WTC11 (cell line): ENCODE measurements around the gene DNMT3A. TPM values are rescaled to one million over a fixed set of nuclear protein-coding genes. Genes with fewer than 3 reads are reported as not detected.
"Not testable (repeated sequence)": the region's sequence is repeated elsewhere in the genome, so short reads cannot be mapped to it uniquely, and the experiment has no call there.

ENCODE experiments used
- ATAC-seq: fragments of 200-7000 bp; cut with Tn5 transposase; 2 replicates; pipeline ENCODE4 v1.10.0; 2021; ENCODE audit warnings: mild to moderate bottlenecking, moderate library complexity
- CTCF ChIA-PET: fragments of 300-600 bp; sonication (Branson Sonifier 250); formaldehyde crosslinking; loops from one replicate; lab custom pipeline; 2021; ENCODE audit warnings: antibody characterized with exemption; lab: Charles Lee
- POLR2A ChIA-PET: fragments of 350-600 bp; sonication (Branson Sonifier 250); formaldehyde crosslinking; loops from one replicate; lab custom pipeline; 2021; ENCODE audit warnings: antibody characterized with exemption; lab: Charles Lee
- DNase-seq: peaks from one replicate; pipeline ENCODE4 v3.0.0; 2021; ENCODE audit warnings: low spot score
- H3K27ac Mint-ChIP-seq: 2 replicates; pipeline ENCODE4 v1.8.0; 2021; ENCODE audit warnings: mixed read lengths
- H3K27me3 Mint-ChIP-seq: 2 replicates; pipeline ENCODE4 v1.8.0; 2021; ENCODE audit warnings: low read depth, mild to moderate bottlenecking, moderate library complexity, mixed read lengths
- H3K36me3 Mint-ChIP-seq: 2 replicates; pipeline ENCODE4 v1.8.0; 2021; ENCODE audit warnings: mixed read lengths
- H3K4me1 Mint-ChIP-seq: 2 replicates; pipeline ENCODE4 v1.8.0; 2022; ENCODE audit warnings: mixed read lengths
- H3K4me3 Mint-ChIP-seq: 2 replicates; pipeline ENCODE4 v1.8.0; 2021; ENCODE audit warnings: mild to moderate bottlenecking, moderate library complexity, mixed read lengths
- H3K9me3 Mint-ChIP-seq: 2 replicates; pipeline ENCODE4 v1.8.0; 2021; ENCODE audit warnings: mixed read lengths
- FOXJ3 ChIP-seq: sonication (generic); formaldehyde crosslinking; IDR thresholded peaks from 2 replicates; pipeline ENCODE4 v1.9.0; 2021; ENCODE audit warnings: missing genetic modification reagents, mild to moderate bottlenecking, borderline replicate concordance
- FOXK1 ChIP-seq: sonication (generic); formaldehyde crosslinking; IDR thresholded peaks from 2 replicates; pipeline ENCODE4 v1.8.0; 2022; ENCODE audit warnings: mild to moderate bottlenecking, moderate library complexity, missing genetic modification reagents
- FOXP1 ChIP-seq: sonication (generic); formaldehyde crosslinking; IDR thresholded peaks from 2 replicates; pipeline ENCODE4 v1.8.0; 2022; ENCODE audit warnings: missing genetic modification reagents, mild to moderate bottlenecking, moderate library complexity, borderline replicate concordance
- KAT7 ChIP-seq: sonication (generic); formaldehyde crosslinking; IDR thresholded peaks from 2 replicates; pipeline ENCODE4 v1.8.1; 2023; ENCODE audit warnings: missing genetic modification reagents, mild to moderate bottlenecking, borderline replicate concordance
- MXD4 ChIP-seq: fragments of 250-450 bp; sonication (Bioruptor Pico); IDR thresholded peaks from 2 replicates; pipeline ENCODE4 v1.8.0; 2021; ENCODE audit warnings: mild to moderate bottlenecking, moderate library complexity, borderline replicate concordance
- NFATC4 ChIP-seq: fragments of 250-450 bp; sonication (Bioruptor Pico); IDR thresholded peaks from 2 replicates; pipeline ENCODE4 v1.9.0; 2021; ENCODE audit warnings: mild to moderate bottlenecking
- RELA ChIP-seq: sonication (generic); formaldehyde crosslinking; IDR thresholded peaks from 2 replicates; pipeline ENCODE4 v1.8.1; 2022; ENCODE audit warnings: missing genetic modification reagents, mild to moderate bottlenecking, borderline replicate concordance
- SMAD4 ChIP-seq: sonication (generic); formaldehyde crosslinking; IDR thresholded peaks from 2 replicates; pipeline ENCODE4 v1.8.0; 2022; ENCODE audit warnings: mild to moderate bottlenecking, missing genetic modification reagents
- TP53 ChIP-seq: sonication (generic); formaldehyde crosslinking; IDR thresholded peaks from 2 replicates; pipeline ENCODE4 v1.8.1; 2023; ENCODE audit warnings: mild to moderate bottlenecking, missing genetic modification reagents
- ZBTB21 ChIP-seq: sonication (generic); formaldehyde crosslinking; IDR thresholded peaks from 2 replicates; pipeline ENCODE4 v1.8.1; 2023; ENCODE audit warnings: mild to moderate bottlenecking, missing genetic modification reagents, borderline replicate concordance
- ZNF671 ChIP-seq: fragments of 250-450 bp; sonication (Bioruptor Pico); IDR thresholded peaks from 2 replicates; pipeline ENCODE4 v1.8.0; 2021; ENCODE audit warnings: mild to moderate bottlenecking
- total RNA-seq: library from RNA; stranded (reverse); gene quantifications from 3 replicates; pipeline ENCODE4 v1.2.3, GENCODE V29; 2021
- TF ChIP-seq, protein P1 (sequence below): sonication (generic); formaldehyde crosslinking; IDR thresholded peaks from 2 replicates; pipeline ENCODE4 v1.8.1; 2023; ENCODE audit warnings: mild to moderate bottlenecking, missing genetic modification reagents
- TF ChIP-seq, protein P2 (sequence below): sonication (generic); formaldehyde crosslinking; IDR thresholded peaks from 2 replicates; pipeline ENCODE4 v1.8.0; 2022; ENCODE audit warnings: missing genetic modification reagents
- TF ChIP-seq, protein P3 (sequence below): sonication (generic); formaldehyde crosslinking; IDR thresholded peaks from 2 replicates; pipeline ENCODE4 v1.8.1; 2022; ENCODE audit warnings: mild to moderate bottlenecking, missing genetic modification reagents, moderate library complexity, borderline replicate concordance
- TF ChIP-seq, protein P4 (sequence below): sonication (generic); formaldehyde crosslinking; IDR thresholded peaks from 2 replicates; pipeline ENCODE4 v1.8.1; 2023; ENCODE audit warnings: mild to moderate bottlenecking, missing genetic modification reagents
- TF ChIP-seq, protein P5 (sequence below): sonication (generic); formaldehyde crosslinking; IDR thresholded peaks from 2 replicates; pipeline ENCODE4 v1.8.0; 2023; ENCODE audit warnings: missing genetic modification reagents
- TF ChIP-seq, protein P6 (sequence below): sonication (generic); formaldehyde crosslinking; conservative IDR thresholded peaks from 2 replicates; pipeline ENCODE4 v1.8.1; 2023; ENCODE audit warnings: mild to moderate bottlenecking, low read depth, missing genetic modification reagents, moderate library complexity
- TF ChIP-seq, protein P7 (sequence below): fragments of 250-450 bp; sonication (Bioruptor Pico); IDR thresholded peaks from 2 replicates; pipeline ENCODE4 v1.9.0; 2021; ENCODE audit warnings: mild to moderate bottlenecking

Gene DNMT3A
- total RNA-seq, 1 experiment from 2014 or later, result 154 TPM

DNA sequence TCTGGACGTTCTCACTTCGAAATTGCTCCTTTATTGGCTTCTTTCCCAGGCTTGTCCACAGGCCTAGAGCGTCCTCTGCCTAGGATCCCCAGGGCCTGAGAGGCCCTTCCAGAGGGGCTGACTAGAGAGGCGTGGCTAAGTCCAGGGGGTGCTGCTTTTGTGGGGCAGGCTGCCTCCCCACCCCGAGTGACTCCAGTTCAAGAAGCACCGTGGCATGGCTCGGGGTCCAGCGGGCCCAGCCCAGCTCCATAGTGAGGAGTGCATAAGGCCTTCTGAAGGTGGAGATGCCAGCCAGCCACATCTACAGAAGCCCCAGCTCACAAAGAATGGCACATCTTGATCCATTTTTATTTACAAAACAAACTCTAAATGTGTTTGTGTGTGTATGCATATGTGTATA is 128.5 kb downstream of the DNMT3A start (continued):
- TF ChIP-seq, protein P1, sequence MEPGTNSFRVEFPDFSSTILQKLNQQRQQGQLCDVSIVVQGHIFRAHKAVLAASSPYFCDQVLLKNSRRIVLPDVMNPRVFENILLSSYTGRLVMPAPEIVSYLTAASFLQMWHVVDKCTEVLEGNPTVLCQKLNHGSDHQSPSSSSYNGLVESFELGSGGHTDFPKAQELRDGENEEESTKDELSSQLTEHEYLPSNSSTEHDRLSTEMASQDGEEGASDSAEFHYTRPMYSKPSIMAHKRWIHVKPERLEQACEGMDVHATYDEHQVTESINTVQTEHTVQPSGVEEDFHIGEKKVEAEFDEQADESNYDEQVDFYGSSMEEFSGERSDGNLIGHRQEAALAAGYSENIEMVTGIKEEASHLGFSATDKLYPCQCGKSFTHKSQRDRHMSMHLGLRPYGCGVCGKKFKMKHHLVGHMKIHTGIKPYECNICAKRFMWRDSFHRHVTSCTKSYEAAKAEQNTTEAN (CRISPR knock-in tag), result no peak
- no peak for TF ChIP-seq KAT7 (CRISPR knock-in tag)
- no peak for TF ChIP-seq FOXJ3 (CRISPR knock-in tag)
- TF ChIP-seq, protein P2, sequence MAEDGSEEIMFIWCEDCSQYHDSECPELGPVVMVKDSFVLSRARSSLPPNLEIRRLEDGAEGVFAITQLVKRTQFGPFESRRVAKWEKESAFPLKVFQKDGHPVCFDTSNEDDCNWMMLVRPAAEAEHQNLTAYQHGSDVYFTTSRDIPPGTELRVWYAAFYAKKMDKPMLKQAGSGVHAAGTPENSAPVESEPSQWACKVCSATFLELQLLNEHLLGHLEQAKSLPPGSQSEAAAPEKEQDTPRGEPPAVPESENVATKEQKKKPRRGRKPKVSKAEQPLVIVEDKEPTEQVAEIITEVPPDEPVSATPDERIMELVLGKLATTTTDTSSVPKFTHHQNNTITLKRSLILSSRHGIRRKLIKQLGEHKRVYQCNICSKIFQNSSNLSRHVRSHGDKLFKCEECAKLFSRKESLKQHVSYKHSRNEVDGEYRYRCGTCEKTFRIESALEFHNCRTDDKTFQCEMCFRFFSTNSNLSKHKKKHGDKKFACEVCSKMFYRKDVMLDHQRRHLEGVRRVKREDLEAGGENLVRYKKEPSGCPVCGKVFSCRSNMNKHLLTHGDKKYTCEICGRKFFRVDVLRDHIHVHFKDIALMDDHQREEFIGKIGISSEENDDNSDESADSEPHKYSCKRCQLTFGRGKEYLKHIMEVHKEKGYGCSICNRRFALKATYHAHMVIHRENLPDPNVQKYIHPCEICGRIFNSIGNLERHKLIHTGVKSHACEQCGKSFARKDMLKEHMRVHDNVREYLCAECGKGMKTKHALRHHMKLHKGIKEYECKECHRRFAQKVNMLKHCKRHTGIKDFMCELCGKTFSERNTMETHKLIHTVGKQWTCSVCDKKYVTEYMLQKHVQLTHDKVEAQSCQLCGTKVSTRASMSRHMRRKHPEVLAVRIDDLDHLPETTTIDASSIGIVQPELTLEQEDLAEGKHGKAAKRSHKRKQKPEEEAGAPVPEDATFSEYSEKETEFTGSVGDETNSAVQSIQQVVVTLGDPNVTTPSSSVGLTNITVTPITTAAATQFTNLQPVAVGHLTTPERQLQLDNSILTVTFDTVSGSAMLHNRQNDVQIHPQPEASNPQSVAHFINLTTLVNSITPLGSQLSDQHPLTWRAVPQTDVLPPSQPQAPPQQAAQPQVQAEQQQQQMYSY (CRISPR knock-in tag), result no peak
- TF ChIP-seq FOXK1 (CRISPR knock-in tag), result no peak
- TF ChIP-seq NFATC4 (CRISPR knock-in tag), result no peak
- no peak for TF ChIP-seq FOXP1 (CRISPR knock-in tag)

DNA sequence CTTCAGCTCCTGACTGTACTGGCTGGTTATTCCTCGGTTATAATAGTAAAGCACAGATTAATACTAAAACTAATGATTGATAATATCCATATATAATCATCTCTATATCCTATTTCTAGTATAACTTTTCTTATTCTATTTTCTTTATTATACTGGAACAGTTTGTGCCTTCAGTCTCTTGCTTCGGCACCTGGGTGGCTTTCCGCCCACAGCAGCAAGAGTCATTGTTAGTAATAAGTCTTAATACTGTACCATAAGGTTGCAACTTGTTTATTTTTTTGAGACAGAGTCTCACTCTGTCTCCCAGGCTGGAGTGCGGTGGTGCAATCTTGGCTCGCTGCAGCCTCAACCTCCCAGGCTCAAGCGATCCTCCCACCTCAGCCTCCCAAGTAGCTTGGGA is 130.8 kb downstream of the DNMT3A start:
- POLR2A ChIA-PET, H3K4me3 Mint-ChIP-seq: not testable (repeated sequence)
- CTCF ChIA-PET, result interaction anchor here (0.7 kb wide), 1 partner anchor 239 kb away, joined by 4 read pairs; no protein-coding TSS in a partner anchor

DNA sequence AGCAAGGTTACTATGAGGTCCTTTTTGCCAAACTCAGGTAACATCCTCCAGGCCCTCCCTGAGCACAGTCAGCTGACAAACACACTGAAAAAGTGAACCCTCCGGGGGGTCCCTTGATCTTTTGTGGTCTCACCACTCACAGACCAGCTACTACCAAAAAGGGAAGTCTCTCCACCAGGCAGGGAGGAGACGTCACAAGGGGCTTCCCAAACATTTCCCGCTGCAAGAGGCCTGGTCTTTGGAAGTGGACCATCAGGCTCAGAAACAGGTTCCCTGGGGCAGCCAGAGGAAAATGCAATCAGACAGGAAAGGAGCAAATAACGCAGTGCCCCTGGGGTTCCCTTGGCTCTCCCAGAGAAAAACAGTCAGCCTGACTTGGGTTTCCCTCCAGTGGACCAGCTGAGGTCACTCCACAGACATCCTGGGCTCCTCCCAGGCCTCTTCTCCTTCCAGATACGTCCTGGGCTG is 134.6 kb downstream of the DNMT3A start:
- H3K9me3 Mint-ChIP-seq, result no peaks in the 10 kb centered on the region
- no peaks in the 10 kb centered on the region for H3K36me3 Mint-ChIP-seq
- ChIA-PET CTCF (interaction anchor here (0.8 to 2.0 kb wide), 2 partner anchors 10 to 22 kb away, joined by 4 to 9 read pairs; no protein-coding TSS in a partner anchor), POLR2A (no interaction called here)
- no peak for DNase-seq
- no peak overlapping the region for H3K4me3 Mint-ChIP-seq
- H3K4me1 Mint-ChIP-seq, result peaks cover 7% of the 10 kb centered on the region
- ATAC-seq, result peak; percentile 34
- H3K27me3 Mint-ChIP-seq, result no peaks in the 10 kb centered on the region
- peak overlapping the region; percentile 48; the same call in 1 of the 2 replicates for H3K27ac Mint-ChIP-seq
- TF ChIP-seq, protein P3, sequence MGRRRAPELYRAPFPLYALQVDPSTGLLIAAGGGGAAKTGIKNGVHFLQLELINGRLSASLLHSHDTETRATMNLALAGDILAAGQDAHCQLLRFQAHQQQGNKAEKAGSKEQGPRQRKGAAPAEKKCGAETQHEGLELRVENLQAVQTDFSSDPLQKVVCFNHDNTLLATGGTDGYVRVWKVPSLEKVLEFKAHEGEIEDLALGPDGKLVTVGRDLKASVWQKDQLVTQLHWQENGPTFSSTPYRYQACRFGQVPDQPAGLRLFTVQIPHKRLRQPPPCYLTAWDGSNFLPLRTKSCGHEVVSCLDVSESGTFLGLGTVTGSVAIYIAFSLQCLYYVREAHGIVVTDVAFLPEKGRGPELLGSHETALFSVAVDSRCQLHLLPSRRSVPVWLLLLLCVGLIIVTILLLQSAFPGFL (CRISPR knock-in tag), result no peak
- TF ChIP-seq, protein P4, sequence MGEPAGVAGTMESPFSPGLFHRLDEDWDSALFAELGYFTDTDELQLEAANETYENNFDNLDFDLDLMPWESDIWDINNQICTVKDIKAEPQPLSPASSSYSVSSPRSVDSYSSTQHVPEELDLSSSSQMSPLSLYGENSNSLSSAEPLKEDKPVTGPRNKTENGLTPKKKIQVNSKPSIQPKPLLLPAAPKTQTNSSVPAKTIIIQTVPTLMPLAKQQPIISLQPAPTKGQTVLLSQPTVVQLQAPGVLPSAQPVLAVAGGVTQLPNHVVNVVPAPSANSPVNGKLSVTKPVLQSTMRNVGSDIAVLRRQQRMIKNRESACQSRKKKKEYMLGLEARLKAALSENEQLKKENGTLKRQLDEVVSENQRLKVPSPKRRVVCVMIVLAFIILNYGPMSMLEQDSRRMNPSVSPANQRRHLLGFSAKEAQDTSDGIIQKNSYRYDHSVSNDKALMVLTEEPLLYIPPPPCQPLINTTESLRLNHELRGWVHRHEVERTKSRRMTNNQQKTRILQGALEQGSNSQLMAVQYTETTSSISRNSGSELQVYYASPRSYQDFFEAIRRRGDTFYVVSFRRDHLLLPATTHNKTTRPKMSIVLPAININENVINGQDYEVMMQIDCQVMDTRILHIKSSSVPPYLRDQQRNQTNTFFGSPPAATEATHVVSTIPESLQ (CRISPR knock-in tag), result no peak
- TF ChIP-seq ZNF671 (CRISPR knock-in tag), result no peak
- TF ChIP-seq, protein P5, sequence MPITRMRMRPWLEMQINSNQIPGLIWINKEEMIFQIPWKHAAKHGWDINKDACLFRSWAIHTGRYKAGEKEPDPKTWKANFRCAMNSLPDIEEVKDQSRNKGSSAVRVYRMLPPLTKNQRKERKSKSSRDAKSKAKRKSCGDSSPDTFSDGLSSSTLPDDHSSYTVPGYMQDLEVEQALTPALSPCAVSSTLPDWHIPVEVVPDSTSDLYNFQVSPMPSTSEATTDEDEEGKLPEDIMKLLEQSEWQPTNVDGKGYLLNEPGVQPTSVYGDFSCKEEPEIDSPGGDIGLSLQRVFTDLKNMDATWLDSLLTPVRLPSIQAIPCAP, result no peak
- no peak for TF ChIP-seq MXD4 (CRISPR knock-in tag)
- TF ChIP-seq TP53 (CRISPR knock-in tag), result no peak
- no peak for TF ChIP-seq RELA (CRISPR knock-in tag)
- no peak for TF ChIP-seq SMAD4 (CRISPR knock-in tag)
- TF ChIP-seq, protein P6, sequence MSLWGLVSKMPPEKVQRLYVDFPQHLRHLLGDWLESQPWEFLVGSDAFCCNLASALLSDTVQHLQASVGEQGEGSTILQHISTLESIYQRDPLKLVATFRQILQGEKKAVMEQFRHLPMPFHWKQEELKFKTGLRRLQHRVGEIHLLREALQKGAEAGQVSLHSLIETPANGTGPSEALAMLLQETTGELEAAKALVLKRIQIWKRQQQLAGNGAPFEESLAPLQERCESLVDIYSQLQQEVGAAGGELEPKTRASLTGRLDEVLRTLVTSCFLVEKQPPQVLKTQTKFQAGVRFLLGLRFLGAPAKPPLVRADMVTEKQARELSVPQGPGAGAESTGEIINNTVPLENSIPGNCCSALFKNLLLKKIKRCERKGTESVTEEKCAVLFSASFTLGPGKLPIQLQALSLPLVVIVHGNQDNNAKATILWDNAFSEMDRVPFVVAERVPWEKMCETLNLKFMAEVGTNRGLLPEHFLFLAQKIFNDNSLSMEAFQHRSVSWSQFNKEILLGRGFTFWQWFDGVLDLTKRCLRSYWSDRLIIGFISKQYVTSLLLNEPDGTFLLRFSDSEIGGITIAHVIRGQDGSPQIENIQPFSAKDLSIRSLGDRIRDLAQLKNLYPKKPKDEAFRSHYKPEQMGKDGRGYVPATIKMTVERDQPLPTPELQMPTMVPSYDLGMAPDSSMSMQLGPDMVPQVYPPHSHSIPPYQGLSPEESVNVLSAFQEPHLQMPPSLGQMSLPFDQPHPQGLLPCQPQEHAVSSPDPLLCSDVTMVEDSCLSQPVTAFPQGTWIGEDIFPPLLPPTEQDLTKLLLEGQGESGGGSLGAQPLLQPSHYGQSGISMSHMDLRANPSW (CRISPR knock-in tag), result no peak
- no peak for TF ChIP-seq ZBTB21
- TF ChIP-seq, protein P7, sequence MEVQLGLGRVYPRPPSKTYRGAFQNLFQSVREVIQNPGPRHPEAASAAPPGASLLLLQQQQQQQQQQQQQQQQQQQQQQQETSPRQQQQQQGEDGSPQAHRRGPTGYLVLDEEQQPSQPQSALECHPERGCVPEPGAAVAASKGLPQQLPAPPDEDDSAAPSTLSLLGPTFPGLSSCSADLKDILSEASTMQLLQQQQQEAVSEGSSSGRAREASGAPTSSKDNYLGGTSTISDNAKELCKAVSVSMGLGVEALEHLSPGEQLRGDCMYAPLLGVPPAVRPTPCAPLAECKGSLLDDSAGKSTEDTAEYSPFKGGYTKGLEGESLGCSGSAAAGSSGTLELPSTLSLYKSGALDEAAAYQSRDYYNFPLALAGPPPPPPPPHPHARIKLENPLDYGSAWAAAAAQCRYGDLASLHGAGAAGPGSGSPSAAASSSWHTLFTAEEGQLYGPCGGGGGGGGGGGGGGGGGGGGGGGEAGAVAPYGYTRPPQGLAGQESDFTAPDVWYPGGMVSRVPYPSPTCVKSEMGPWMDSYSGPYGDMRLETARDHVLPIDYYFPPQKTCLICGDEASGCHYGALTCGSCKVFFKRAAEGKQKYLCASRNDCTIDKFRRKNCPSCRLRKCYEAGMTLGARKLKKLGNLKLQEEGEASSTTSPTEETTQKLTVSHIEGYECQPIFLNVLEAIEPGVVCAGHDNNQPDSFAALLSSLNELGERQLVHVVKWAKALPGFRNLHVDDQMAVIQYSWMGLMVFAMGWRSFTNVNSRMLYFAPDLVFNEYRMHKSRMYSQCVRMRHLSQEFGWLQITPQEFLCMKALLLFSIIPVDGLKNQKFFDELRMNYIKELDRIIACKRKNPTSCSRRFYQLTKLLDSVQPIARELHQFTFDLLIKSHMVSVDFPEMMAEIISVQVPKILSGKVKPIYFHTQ (CRISPR knock-in tag), result no peak

More for the DNA sequence above, 130.8 kb downstream of the DNMT3A start:
- not testable (repeated sequence) for H3K27me3 Mint-ChIP-seq, H3K27ac Mint-ChIP-seq, H3K36me3 Mint-ChIP-seq, DNase-seq, H3K9me3 Mint-ChIP-seq, ATAC-seq
- peaks cover 11% of the 10 kb centered on the region for H3K4me1 Mint-ChIP-seq
